ENCODE measurements around the gene CACNA1B. TPM values are rescaled to one million over a fixed set of nuclear protein-coding genes. Genes with fewer than 3 reads are reported as not detected.

The CACNA1B gene
- total and polyA plus RNA-seq, 7 donors = under 0.01 to 1.4 (median 0.55) TPM; not detected in 1

- H3K27ac ChIP-seq = no peak overlapping the region
- TF ChIP-seq POLR2A (IDR thresholded peaks at IDR 0.05) = no peak
- TF ChIP-seq CTCF (IDR thresholded peaks at IDR 0.05) = no peak
- no peak for TF ChIP-seq POLR2AphosphoS5 (IDR thresholded peaks at IDR 0.05)
- no peak for TF ChIP-seq EP300 (IDR thresholded peaks at IDR 0.05)
- intact Hi-C loops (cut with DNase I) = no loop called here
- H3K27me3 ChIP-seq = peaks cover 0 to 12% (median 0%) of the 10 kb centered on the region in 3 donors
- DNase-seq = no peak
- H3K36me3 ChIP-seq = no peaks in the 10 kb centered on the region
- WGBS, 2 donors = 83 to 87% methylated on average over 7 of the region's 7 CpGs
- no peaks in the 10 kb centered on the region for H3K9me3 ChIP-seq
- H3K4me3 ChIP-seq = no peak overlapping the region
- no peaks in the 10 kb centered on the region for H3K4me1 ChIP-seq
Measured at GRCh38 chr9:138048184-138048583, 170.6 kb downstream of the CACNA1B start.

- Histone ChIP-seq H3K4me3 (no peak overlapping the region), H3K9me3 (no peaks in the 10 kb centered on the region), H3K27me3 (peaks cover 0 to 12% (median 0%) of the 10 kb centered on the region in 3 donors), H3K4me1 (no peaks in the 10 kb centered on the region), H3K36me3 (no peaks in the 10 kb centered on the region), H3K27ac (no peak overlapping the region)
- no peak for DNase-seq
- WGBS, 2 donors = 84 to 87% methylated on average over 21 of the region's 21 CpGs
- intact Hi-C loops (cut with DNase I) = no loop called here
- TF ChIP-seq EP300 (IDR thresholded peaks at IDR 0.05) (no peak), POLR2AphosphoS5 (IDR thresholded peaks at IDR 0.05) (no peak), CTCF (IDR thresholded peaks at IDR 0.05) (no peak), POLR2A (IDR thresholded peaks at IDR 0.05) (no peak)
Measured at GRCh38 chr9:138049085-138049778, 171.7 kb downstream of the CACNA1B start.

- DNase-seq = peak; percentile 47
- Histone ChIP-seq H3K27ac (no peak overlapping the region), H3K4me3 (no peak overlapping the region), H3K36me3 (no peaks in the 10 kb centered on the region), H3K4me1 (no peaks in the 10 kb centered on the region), H3K27me3 (peaks cover 0 to 12% (median 0%) of the 10 kb centered on the region in 3 donors), H3K9me3 (no peaks in the 10 kb centered on the region)
- TF ChIP-seq POLR2AphosphoS5 (IDR thresholded peaks at IDR 0.05) (no peak), POLR2A (IDR thresholded peaks at IDR 0.05) (no peak), EP300 (IDR thresholded peaks at IDR 0.05) (no peak), CTCF (IDR thresholded peaks at IDR 0.05) (no peak)
- intact Hi-C loops (cut with DNase I) = no loop called here
- WGBS, 2 donors = 75 to 78% methylated on average over 24 of the region's 24 CpGs
Measured at GRCh38 chr9:138049779-138050471, 172.3 kb downstream of the CACNA1B start.

GRCh38 chr9:138050472-138051330, 173.1 kb downstream of the CACNA1B start:
- no peak for TF ChIP-seq EP300 (IDR thresholded peaks at IDR 0.05)
- Histone ChIP-seq H3K4me3 (no peak overlapping the region), H3K27ac (no peak overlapping the region), H3K27me3 (peaks cover 0 to 12% (median 0%) of the 10 kb centered on the region in 3 donors), H3K9me3 (no peaks in the 10 kb centered on the region), H3K4me1 (no peaks in the 10 kb centered on the region), H3K36me3 (no peaks in the 10 kb centered on the region)
- WGBS, 2 donors = 75 to 76% methylated on average over 13 of the region's 13 CpGs
- intact Hi-C loops (cut with DNase I) = no loop called here
- peak; percentile 43 for DNase-seq

Data from sigmoid colon (tissue), 7 donors.